ENCODE measurements around the gene KCNMB2. TPM values are rescaled to one million over a fixed set of nuclear protein-coding genes. Genes with fewer than 3 reads are reported as not detected.

The KCNMB2 gene
- total and polyA plus RNA-seq, 4 donors, result not detected

DNA sequence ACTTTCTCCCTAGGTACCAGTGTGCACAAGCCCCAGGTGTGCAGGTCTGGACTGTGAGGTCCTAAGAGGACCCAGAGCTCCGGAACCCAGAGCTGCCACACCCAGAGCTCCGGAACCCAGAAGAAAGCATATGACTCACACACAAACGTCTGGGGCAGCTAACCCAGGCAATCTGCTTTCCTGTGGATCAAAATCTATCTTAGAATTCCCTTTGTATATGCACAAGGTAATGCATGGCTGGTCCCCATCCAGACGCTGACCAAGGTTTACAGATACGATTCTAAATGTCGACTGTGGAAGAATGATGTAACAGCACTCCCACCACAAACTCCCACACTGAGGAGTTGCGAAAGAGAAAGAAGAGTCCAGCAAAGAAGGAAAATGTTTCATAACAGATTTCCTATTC, 15.7 kb downstream of the KCNMB2 start:
- ATAC-seq (ENCODE audit: low FRiP score) (no peak), DNase-seq (no peak)
- no peak overlapping the region for H3K4me3 ChIP-seq (ENCODE audit: low read length in 2 of 2)
- intact Hi-C loops (cut with DNase I), result no loop called here
- no peaks in the 10 kb centered on the region for H3K27me3 ChIP-seq (ENCODE audit: control insufficient read depth in 1 of 2, insufficient read depth in 2 of 2, low read length in 1 of 2)
- no peaks in the 10 kb centered on the region for H3K36me3 ChIP-seq (ENCODE audit: control insufficient read depth in 1 of 2, insufficient read depth in 2 of 2, low read length in 1 of 2)
- 60 to 65% methylated on average over 7 of the region's 7 CpGs for WGBS, 2 donors
- H3K27ac ChIP-seq (ENCODE audit: low read depth in 1 of 2, low read length in 2 of 2), result no peak overlapping the region
- H3K9me3 ChIP-seq (ENCODE audit: control insufficient read depth, low read length), result no peaks in the 10 kb centered on the region
- H3K4me1 ChIP-seq (ENCODE audit: control insufficient read depth in 1 of 2, insufficient read depth in 2 of 2, low read length in 2 of 2), result no peaks in the 10 kb centered on the region

DNA sequence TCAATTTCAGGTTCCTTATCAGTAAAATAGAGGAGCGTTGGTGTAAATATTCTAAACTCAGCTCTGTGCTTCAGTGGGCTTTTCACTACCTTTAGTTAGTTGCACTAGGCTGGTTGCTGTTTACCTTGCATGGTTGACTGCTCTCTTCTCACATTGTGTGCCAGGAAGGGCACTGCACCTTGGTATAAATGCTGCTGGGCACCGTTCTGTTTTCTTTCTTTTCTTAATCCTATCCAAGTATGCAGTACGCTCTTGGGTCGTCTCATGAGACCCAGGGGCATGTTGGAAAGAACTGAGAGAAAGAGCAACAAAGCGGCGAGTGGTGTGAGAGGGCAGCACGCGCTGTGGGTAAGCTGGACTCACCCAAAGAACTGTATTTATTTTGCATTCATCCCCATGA, 22.4 kb downstream of the KCNMB2 start:
- intact Hi-C loops (cut with DNase I), result no loop called here
- WGBS, 2 donors, result 6 to 18% methylated on average over 8 of the region's 8 CpGs
- Histone ChIP-seq H3K4me1 (ENCODE audit: control insufficient read depth in 1 of 2, insufficient read depth in 2 of 2, low read length in 2 of 2) (no peaks in the 10 kb centered on the region), H3K9me3 (ENCODE audit: control insufficient read depth, low read length) (no peaks in the 10 kb centered on the region), H3K27ac (ENCODE audit: low read depth in 1 of 2, low read length in 2 of 2) (no peak overlapping the region), H3K27me3 (ENCODE audit: control insufficient read depth in 1 of 2, insufficient read depth in 2 of 2, low read length in 1 of 2) (no peaks in the 10 kb centered on the region), H3K36me3 (ENCODE audit: control insufficient read depth in 1 of 2, insufficient read depth in 2 of 2, low read length in 1 of 2) (no peaks in the 10 kb centered on the region), H3K4me3 (ENCODE audit: low read length in 2 of 2) (no peak overlapping the region)
- DNase-seq (no peak), ATAC-seq (ENCODE audit: low FRiP score) (no peak)

DNA sequence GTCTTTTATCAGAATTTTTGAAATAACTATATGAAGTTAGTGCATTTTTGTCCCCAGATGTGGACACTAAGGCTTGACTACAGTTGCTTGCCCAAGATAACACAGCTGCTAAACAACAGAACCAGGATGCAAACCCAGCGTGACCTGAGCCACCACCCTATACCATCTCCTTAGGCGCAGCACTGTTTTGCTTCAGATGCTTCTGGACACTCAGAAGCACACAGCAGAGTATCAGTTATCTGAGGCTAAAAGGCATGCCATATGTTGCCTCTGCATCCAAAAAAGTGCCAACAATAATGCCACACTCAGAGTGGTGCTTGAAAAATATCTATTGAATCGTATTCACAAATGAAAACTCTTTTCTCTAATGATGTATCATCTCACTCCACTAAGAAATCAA, 24.5 kb downstream of the KCNMB2 start:
- ATAC-seq (ENCODE audit: low FRiP score) (no peak), DNase-seq (no peak)
- Histone ChIP-seq H3K4me1 (ENCODE audit: control insufficient read depth in 1 of 2, insufficient read depth in 2 of 2, low read length in 2 of 2) (no peaks in the 10 kb centered on the region), H3K36me3 (ENCODE audit: control insufficient read depth in 1 of 2, insufficient read depth in 2 of 2, low read length in 1 of 2) (no peaks in the 10 kb centered on the region), H3K9me3 (ENCODE audit: control insufficient read depth, low read length) (no peaks in the 10 kb centered on the region), H3K4me3 (ENCODE audit: low read length in 2 of 2) (no peak overlapping the region), H3K27me3 (ENCODE audit: control insufficient read depth in 1 of 2, insufficient read depth in 2 of 2, low read length in 1 of 2) (no peaks in the 10 kb centered on the region), H3K27ac (ENCODE audit: low read depth in 1 of 2, low read length in 2 of 2) (no peak overlapping the region)
- 81 to 91% methylated on average over 3 of the region's 3 CpGs for WGBS, 2 donors
- intact Hi-C loops (cut with DNase I), result no loop called here

DNA sequence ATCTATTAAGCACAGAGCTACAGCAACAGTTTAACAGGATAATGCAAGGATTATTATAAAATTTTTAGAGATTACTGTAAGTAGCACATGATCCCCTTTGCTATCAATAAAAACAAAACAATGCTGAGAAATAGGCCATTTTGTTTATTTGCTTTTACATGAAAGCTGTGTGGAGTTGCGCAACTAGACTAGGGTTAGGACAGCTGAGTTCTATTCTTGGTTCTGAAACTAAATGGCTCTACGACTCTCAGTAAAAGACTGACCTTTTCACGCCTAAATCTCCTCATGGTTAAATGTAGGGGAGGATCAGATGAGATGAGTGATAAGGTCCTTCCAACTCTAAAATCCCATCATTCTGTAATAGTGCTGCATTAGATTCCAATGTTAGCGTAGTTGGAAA, 25.0 kb downstream of the KCNMB2 start:
- DNase-seq, result no peak
- Histone ChIP-seq H3K9me3 (ENCODE audit: control insufficient read depth, low read length) (no peaks in the 10 kb centered on the region), H3K27me3 (ENCODE audit: control insufficient read depth in 1 of 2, insufficient read depth in 2 of 2, low read length in 1 of 2) (no peaks in the 10 kb centered on the region), H3K4me1 (ENCODE audit: control insufficient read depth in 1 of 2, insufficient read depth in 2 of 2, low read length in 2 of 2) (no peaks in the 10 kb centered on the region), H3K4me3 (ENCODE audit: low read length in 2 of 2) (no peak overlapping the region), H3K27ac (ENCODE audit: low read depth in 1 of 2, low read length in 2 of 2) (no peak overlapping the region), H3K36me3 (ENCODE audit: control insufficient read depth in 1 of 2, insufficient read depth in 2 of 2, low read length in 1 of 2) (no peaks in the 10 kb centered on the region)
- intact Hi-C loops (cut with DNase I), result no loop called here
- no peak for ATAC-seq (ENCODE audit: low FRiP score)
- WGBS, 2 donors, result 89 to 91% methylated on average over 4 of the region's 4 CpGs

- intact Hi-C loops (cut with DNase I), result no loop called here
- 84 to 87% methylated on average over 4 of the region's 4 CpGs for WGBS, 2 donors
- DNase-seq (no peak), ATAC-seq (ENCODE audit: low FRiP score) (no peak)
- Histone ChIP-seq H3K4me1 (ENCODE audit: control insufficient read depth in 1 of 2, insufficient read depth in 2 of 2, low read length in 2 of 2) (no peaks in the 10 kb centered on the region), H3K27me3 (ENCODE audit: control insufficient read depth in 1 of 2, insufficient read depth in 2 of 2, low read length in 1 of 2) (no peaks in the 10 kb centered on the region), H3K4me3 (ENCODE audit: low read length in 2 of 2) (no peak overlapping the region), H3K9me3 (ENCODE audit: control insufficient read depth, low read length) (no peaks in the 10 kb centered on the region), H3K36me3 (ENCODE audit: control insufficient read depth in 1 of 2, insufficient read depth in 2 of 2, low read length in 1 of 2) (no peaks in the 10 kb centered on the region), H3K27ac (ENCODE audit: low read depth in 1 of 2, low read length in 2 of 2) (no peak overlapping the region)
These were observed 26.1 kb downstream of the KCNMB2 start for GRCh38 chr3:178562143-178562946.

DNA sequence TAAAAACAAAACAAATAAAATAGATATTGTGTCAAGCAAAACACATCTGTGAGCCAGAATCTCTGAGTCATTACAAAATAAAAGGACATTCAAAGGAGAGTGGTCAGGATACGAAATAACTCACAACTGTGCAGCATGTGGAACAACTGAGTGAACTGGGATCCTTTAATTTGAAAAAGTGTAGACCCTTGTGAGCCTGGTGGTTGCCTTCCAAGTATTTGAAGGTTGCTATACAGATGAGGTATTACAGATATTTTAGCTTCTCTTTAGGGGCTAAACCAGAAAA, 26.7 kb downstream of the KCNMB2 start:
- no peak for ATAC-seq (ENCODE audit: low FRiP score)
- 58 to 72% methylated on average over 1 of the region's 1 CpG for WGBS, 2 donors
- H3K9me3 ChIP-seq (ENCODE audit: control insufficient read depth, low read length), result no peaks in the 10 kb centered on the region

DNA sequence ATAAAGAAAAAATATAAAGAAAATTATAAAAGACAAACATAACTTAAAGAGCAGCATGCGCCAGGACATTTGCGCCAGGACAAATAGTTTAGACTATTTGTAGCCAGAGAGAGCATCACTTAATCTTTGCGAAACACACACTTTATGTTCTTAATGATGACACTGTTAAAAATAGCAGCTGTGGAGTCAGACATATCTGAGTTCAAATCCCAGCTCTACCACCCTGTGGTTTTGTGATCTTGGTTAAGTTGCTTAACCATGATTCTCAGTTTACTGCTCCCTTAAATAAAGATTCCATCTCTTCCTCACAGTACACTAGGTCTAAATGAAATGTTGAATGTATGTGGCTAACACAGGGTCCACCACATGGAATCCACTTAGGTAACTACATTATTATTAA, 31.4 kb downstream of the KCNMB2 start:
- ATAC-seq (ENCODE audit: low FRiP score), result no peak
- no peaks in the 10 kb centered on the region for H3K4me1 ChIP-seq (ENCODE audit: control insufficient read depth in 1 of 2, insufficient read depth in 2 of 2, low read length in 2 of 2)
- H3K9me3 ChIP-seq (ENCODE audit: control insufficient read depth, low read length), result no peaks in the 10 kb centered on the region
- DNase-seq, result no peak
- no peak overlapping the region for H3K27ac ChIP-seq (ENCODE audit: low read depth in 1 of 2, low read length in 2 of 2)
- H3K36me3 ChIP-seq (ENCODE audit: control insufficient read depth in 1 of 2, insufficient read depth in 2 of 2, low read length in 1 of 2), result no peaks in the 10 kb centered on the region
- intact Hi-C loops (cut with DNase I), result no loop called here
- 93 to 95% methylated on average over 3 of the region's 3 CpGs for WGBS, 2 donors
- H3K27me3 ChIP-seq (ENCODE audit: control insufficient read depth in 1 of 2, insufficient read depth in 2 of 2, low read length in 1 of 2), result no peaks in the 10 kb centered on the region
- no peak overlapping the region for H3K4me3 ChIP-seq (ENCODE audit: low read length in 2 of 2)

More for the DNA sequence above, 26.7 kb downstream of the KCNMB2 start:
- Histone ChIP-seq H3K36me3 (ENCODE audit: control insufficient read depth in 1 of 2, insufficient read depth in 2 of 2, low read length in 1 of 2) (no peaks in the 10 kb centered on the region), H3K4me1 (ENCODE audit: control insufficient read depth in 1 of 2, insufficient read depth in 2 of 2, low read length in 2 of 2) (no peaks in the 10 kb centered on the region), H3K4me3 (ENCODE audit: low read length in 2 of 2) (no peak overlapping the region), H3K27ac (ENCODE audit: low read depth in 1 of 2, low read length in 2 of 2) (no peak overlapping the region), H3K27me3 (ENCODE audit: control insufficient read depth in 1 of 2, insufficient read depth in 2 of 2, low read length in 1 of 2) (no peaks in the 10 kb centered on the region)
- intact Hi-C loops (cut with DNase I), result no loop called here
- DNase-seq, result no peak

DNA sequence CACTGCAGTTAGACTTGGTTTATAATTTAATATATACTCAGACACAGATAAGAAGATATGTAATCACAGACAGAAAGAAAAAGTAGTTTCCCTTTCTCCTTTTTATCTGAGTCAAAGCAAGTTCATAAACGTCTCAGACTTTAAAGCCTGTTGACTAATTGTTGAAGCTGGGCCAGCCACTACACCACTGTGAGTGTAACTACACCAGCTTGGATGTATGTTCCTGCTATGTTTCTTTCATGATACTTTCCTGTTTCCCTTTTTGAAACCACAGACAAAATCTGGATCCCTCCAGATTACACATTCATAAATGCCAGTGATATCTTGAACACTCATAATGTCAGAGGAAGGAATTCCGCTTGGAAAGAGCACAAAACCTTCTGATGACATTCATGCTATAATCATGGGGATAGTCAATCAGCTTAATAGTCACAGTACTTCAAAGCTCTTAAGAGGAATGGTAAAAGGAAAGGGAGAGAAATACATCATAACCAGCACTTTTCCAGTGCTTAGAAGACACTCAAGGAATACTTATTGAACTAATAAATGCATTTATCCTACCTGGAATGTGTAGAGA, 32.0 kb downstream of the KCNMB2 start:
- Histone ChIP-seq H3K36me3 (ENCODE audit: control insufficient read depth in 1 of 2, insufficient read depth in 2 of 2, low read length in 1 of 2) (no peaks in the 10 kb centered on the region), H3K4me3 (ENCODE audit: low read length in 2 of 2) (no peak overlapping the region), H3K4me1 (ENCODE audit: control insufficient read depth in 1 of 2, insufficient read depth in 2 of 2, low read length in 2 of 2) (no peaks in the 10 kb centered on the region), H3K27me3 (ENCODE audit: control insufficient read depth in 1 of 2, insufficient read depth in 2 of 2, low read length in 1 of 2) (no peaks in the 10 kb centered on the region), H3K27ac (ENCODE audit: low read depth in 1 of 2, low read length in 2 of 2) (no peak overlapping the region), H3K9me3 (ENCODE audit: control insufficient read depth, low read length) (no peaks in the 10 kb centered on the region)
- intact Hi-C loops (cut with DNase I), result no loop called here
- 37 to 40% methylated on average over 2 of the region's 2 CpGs for WGBS, 2 donors
- ATAC-seq (ENCODE audit: low FRiP score) (no peak), DNase-seq (no peak)

GRCh38 chr3:178568911-178569310, 32.7 kb downstream of the KCNMB2 start:
- Histone ChIP-seq H3K36me3 (ENCODE audit: control insufficient read depth in 1 of 2, insufficient read depth in 2 of 2, low read length in 1 of 2) (no peaks in the 10 kb centered on the region), H3K4me3 (ENCODE audit: low read length in 2 of 2) (no peak overlapping the region), H3K4me1 (ENCODE audit: control insufficient read depth in 1 of 2, insufficient read depth in 2 of 2, low read length in 2 of 2) (no peaks in the 10 kb centered on the region), H3K9me3 (ENCODE audit: control insufficient read depth, low read length) (no peaks in the 10 kb centered on the region), H3K27me3 (ENCODE audit: control insufficient read depth in 1 of 2, insufficient read depth in 2 of 2, low read length in 1 of 2) (no peaks in the 10 kb centered on the region), H3K27ac (ENCODE audit: low read depth in 1 of 2, low read length in 2 of 2) (no peak overlapping the region)
- DNase-seq, result no peak
- no peak for ATAC-seq (ENCODE audit: low FRiP score)
- intact Hi-C loops (cut with DNase I), result no loop called here
- WGBS, 2 donors, result 79 to 84% methylated on average over 1 of the region's 1 CpG

All from aorta (tissue), 5 donors.